H1 (cell line): ENCODE measurements around the gene ANKFN1. TPM values are rescaled to one million over a fixed set of nuclear protein-coding genes. Genes with fewer than 3 reads are reported as not detected.

ENCODE experiments used
- CTCF ChIA-PET: fragments of 300-600 bp; sonication (Branson Sonifier 250); formaldehyde crosslinking; loops from one replicate; lab custom pipeline; 2021; ENCODE audit not compliant: partially characterized antibody; lab: Charles Lee
- POLR2A ChIA-PET: fragments of 300-600 bp; sonication (Branson Sonifier 250); formaldehyde crosslinking; loops from one replicate; lab custom pipeline; 2021; ENCODE audit warnings: inconsistent platforms; ENCODE audit not compliant: partially characterized antibody; lab: Charles Lee
- DNase-seq, 2 experiments: peaks; one replicate each; pipeline versions ENCODE4 v3.0.0 to v3.0.0-alpha.2; 2010 to 2022; ENCODE audit warnings: low spot score in 2 of 2, low read depth in 1 of 2, mixed read lengths in 1 of 2
- FAIRE-seq: peaks from 2 replicates; lab custom pipeline; 2011; peaks lifted over from hg19 to GRCh38; lab: Jason Lieb, UNC
- H2AFZ ChIP-seq: 2 replicates; pipeline ENCODE4 v1.8.1; 2012; ENCODE audit warnings: low read length, inconsistent platforms
- H2AK5ac ChIP-seq: 2 replicates; pipeline ENCODE4 v1.6.1; 2013; ENCODE audit warnings: low read depth, low read length
- H2BK120ac ChIP-seq: replicated peaks from 2 replicates; pipeline ENCODE3; 2013; ENCODE audit warnings: low read depth, low read length, inconsistent platforms
- H2BK12ac ChIP-seq: 2 replicates; pipeline ENCODE4 v1.6.1; 2013; ENCODE audit warnings: low read depth, low read length
- H2BK15ac ChIP-seq: 2 replicates; pipeline ENCODE4 v1.6.1; 2013; ENCODE audit warnings: low read length
- H2BK20ac ChIP-seq: 2 replicates; pipeline ENCODE4 v1.6.1; 2013; ENCODE audit warnings: low read length
- H2BK5ac ChIP-seq: 2 replicates; pipeline ENCODE4 v1.6.1; 2013; ENCODE audit warnings: low read depth, low read length
- H3K14ac ChIP-seq: 2 replicates; pipeline ENCODE4 v1.6.1; 2013; ENCODE audit warnings: inconsistent platforms; ENCODE audit not compliant: insufficient read length
- H3K18ac ChIP-seq: 2 replicates; pipeline ENCODE4 v1.6.1; 2013; ENCODE audit warnings: low read length; ENCODE audit errors: extremely low read depth
- H3K23ac ChIP-seq: 2 replicates; pipeline ENCODE4 v1.6.1; 2013; ENCODE audit warnings: inconsistent platforms; ENCODE audit not compliant: insufficient read length
- H3K23me2 ChIP-seq: 2 replicates; pipeline ENCODE4 v1.6.1; 2013; ENCODE audit warnings: low read depth, low read length
- H3K27ac ChIP-seq: 2 replicates; pipeline ENCODE4 v1.6.1; 2011; ENCODE audit warnings: low read depth, low read length, inconsistent platforms
- H3K27me3 ChIP-seq, 4 experiments: replicated peaks in 1 of 4; 1 replicate in 1 of 4; 2 replicates in 3 of 4; pipeline versions ENCODE4 v1.6.1 to v1.8.1; 2011 to 2013; ENCODE audit warnings: low read length in 3 of 4, mild to moderate bottlenecking in 3 of 4, inconsistent platforms in 2 of 4, mixed read lengths in 2 of 4, moderate library complexity in 1 of 4; ENCODE audit not compliant: control insufficient read depth in 3 of 4, insufficient read depth in 3 of 4; ENCODE audit errors: extremely low read depth in 1 of 4
- H3K36me3 ChIP-seq, 4 experiments: 2 replicates each; pipeline versions ENCODE4 v1.6.1 to v1.8.1; 2011 to 2013; ENCODE audit warnings: mild to moderate bottlenecking in 4 of 4, low read length in 3 of 4, moderate library complexity in 2 of 4, control low read depth in 1 of 4, inconsistent platforms in 1 of 4; ENCODE audit not compliant: insufficient read depth in 4 of 4, control insufficient read depth in 2 of 4
- H3K4ac ChIP-seq: replicated peaks from 2 replicates; pipeline ENCODE3; 2013; ENCODE audit warnings: low read length, low read depth, mixed read lengths, inconsistent platforms; ENCODE audit not compliant: insufficient read length
- H3K4me1 ChIP-seq, 4 experiments: replicated peaks in 1 of 4; 1 replicate in 1 of 4; 2 replicates in 3 of 4; pipeline versions ENCODE4 v1.6.1 to v1.8.1; 2011 to 2013; ENCODE audit warnings: low read length in 3 of 4, inconsistent platforms in 2 of 4, mixed read lengths in 1 of 4; ENCODE audit not compliant: insufficient read depth in 4 of 4, control insufficient read depth in 3 of 4
- H3K4me2 ChIP-seq, 2 experiments: 2 replicates each; pipeline versions ENCODE4 v1.6.1 to v1.8.1; 2011 to 2013; ENCODE audit warnings: low read depth in 2 of 2, low read length in 2 of 2, control low read depth in 1 of 2, inconsistent platforms in 1 of 2, mild to moderate bottlenecking in 1 of 2; ENCODE audit not compliant: insufficient read depth in 1 of 2
- H3K4me3 ChIP-seq, 4 experiments: fragments of 200-600, 300-600 bp in 1 of 4; sonication (generic), shearing (Covaris generic), sonication (Bioruptor Twin) in 1 of 4; 2 replicates each; pipeline versions ENCODE4 v1.5.1 to v1.8.1; 2011 to 2016; ENCODE audit warnings: low read length in 4 of 4, low read depth in 3 of 4, control low read depth in 2 of 4, inconsistent platforms in 2 of 4, mild to moderate bottlenecking in 2 of 4, mixed read lengths in 1 of 4, moderate library complexity in 1 of 4; ENCODE audit not compliant: insufficient read depth in 2 of 4; ENCODE audit errors: extremely low read depth in 1 of 4
- H3K56ac ChIP-seq: replicated peaks from 2 replicates; pipeline ENCODE3; 2013; ENCODE audit warnings: low read depth, mild to moderate bottlenecking, mixed read lengths, low read length, inconsistent platforms; ENCODE audit not compliant: insufficient read length
- H3K79me1 ChIP-seq: 2 replicates; pipeline ENCODE4 v1.6.1; 2013; ENCODE audit warnings: low read depth, low read length, control low read depth
- H3K79me2 ChIP-seq, 2 experiments: 2 replicates each; pipeline versions ENCODE4 v1.6.1 to v1.8.1; 2012 to 2013; ENCODE audit warnings: low read length in 2 of 2, mild to moderate bottlenecking in 2 of 2, inconsistent platforms in 1 of 2; ENCODE audit not compliant: insufficient read depth in 2 of 2, control insufficient read depth in 1 of 2
- H3K9ac ChIP-seq, 4 experiments: replicated peaks in 1 of 4; 1 replicate in 1 of 4; 2 replicates in 3 of 4; pipeline versions ENCODE4 v1.6.1 to v1.8.1; 2011 to 2013; ENCODE audit warnings: low read depth in 3 of 4, low read length in 3 of 4, control low read depth in 2 of 4, mild to moderate bottlenecking in 2 of 4, moderate library complexity in 2 of 4, inconsistent platforms in 1 of 4; ENCODE audit errors: extremely low read depth in 1 of 4
- H3K9me3 ChIP-seq, 2 experiments: 2 replicates each; pipeline versions ENCODE4 v1.6.1 to v1.8.1; 2012 to 2013; ENCODE audit warnings: mild to moderate bottlenecking in 2 of 2, moderate library complexity in 2 of 2, control low read depth in 1 of 2, inconsistent platforms in 1 of 2, low read depth in 1 of 2, low read length in 1 of 2, mixed read lengths in 1 of 2; ENCODE audit not compliant: insufficient read depth in 2 of 2
- H4K20me1 ChIP-seq, 2 experiments: replicated peaks in 1 of 2; 2 replicates each; pipeline versions ENCODE3 to v1.8.1; 2011 to 2013; ENCODE audit warnings: inconsistent platforms in 2 of 2, low read length in 2 of 2, mild to moderate bottlenecking in 1 of 2; ENCODE audit not compliant: insufficient read depth in 2 of 2, control insufficient read depth in 1 of 2
- H4K5ac ChIP-seq: 2 replicates; pipeline ENCODE4 v1.6.1; 2013; ENCODE audit warnings: low read length, low read depth, mixed read lengths, inconsistent platforms; ENCODE audit not compliant: insufficient read length
- H4K8ac ChIP-seq: 2 replicates; pipeline ENCODE4 v1.8.0; 2013; ENCODE audit warnings: mild to moderate bottlenecking, moderate library complexity, low read length, inconsistent platforms; ENCODE audit not compliant: insufficient read depth; ENCODE audit errors: extremely low read depth
- H4K91ac ChIP-seq: replicated peaks from 2 replicates; pipeline ENCODE3; 2013; ENCODE audit warnings: low read length, mixed read lengths, inconsistent platforms; ENCODE audit not compliant: insufficient read length
- ASH2L ChIP-seq: fragments of 200-600, 300-600 bp; sonication (generic); IDR thresholded peaks from one replicate; pipeline ENCODE4 v1.7.1; 2017; ENCODE audit warnings: low read length
- BRCA1 ChIP-seq: IDR thresholded peaks from 2 replicates; pipeline ENCODE4 v1.6.1; 2012; ENCODE audit warnings: low read depth, low read length, improper control_type of control experiment
- CEBPB ChIP-seq: IDR thresholded peaks from 2 replicates; pipeline ENCODE4 v1.6.1; 2012; ENCODE audit warnings: low read depth, low read length
- RAD21 ChIP-seq, 2 experiments: IDR thresholded peaks in 1 of 2; conservative IDR thresholded peaks in 1 of 2; 2 replicates each; pipeline ENCODE4 v1.6.1; 2011; ENCODE audit warnings: low read depth in 2 of 2, low read length in 2 of 2, improper control_type of control experiment in 1 of 2, inconsistent platforms in 1 of 2, mild to moderate bottlenecking in 1 of 2, moderate library complexity in 1 of 2
- RBBP5 ChIP-seq: IDR thresholded peaks from 2 replicates; pipeline ENCODE4 v1.7.1; 2012; ENCODE audit warnings: low read depth, mild to moderate bottlenecking, inconsistent platforms, low read length, moderate library complexity, borderline replicate concordance
- RFX5 ChIP-seq: IDR thresholded peaks from 2 replicates; pipeline ENCODE4 v1.6.1; 2011; ENCODE audit warnings: low read depth, low read length, improper control_type of control experiment, borderline replicate concordance
- RNF2 ChIP-seq: fragments of 200-900, 300-1000 bp; sonication (generic); IDR thresholded peaks from 2 replicates; pipeline ENCODE4 v1.7.1; 2016; ENCODE audit warnings: borderline replicate concordance, low read depth, mild to moderate bottlenecking, antibody characterized with exemption, low read length; ENCODE audit not compliant: poor library complexity, severe bottlenecking; ENCODE audit errors: missing control alignments
- SAP30 ChIP-seq: fragments of 300-600 bp; sonication (generic); IDR thresholded peaks from 2 replicates; pipeline ENCODE4 v1.7.1; 2012; ENCODE audit warnings: low read length, moderate library complexity, mild to moderate bottlenecking, inconsistent platforms; ENCODE audit not compliant: insufficient read depth, insufficient replicate concordance
- SP2 ChIP-seq: IDR thresholded peaks from 2 replicates; pipeline ENCODE4 v1.6.1; 2012; ENCODE audit warnings: mild to moderate bottlenecking, low read length, inconsistent platforms
- TAF1 ChIP-seq: IDR thresholded peaks from 2 replicates; pipeline ENCODE4 v1.6.1; 2011; ENCODE audit warnings: mild to moderate bottlenecking, low read depth, low read length
- WGBS, 2 experiments: shearing (Covaris generic) in 1 of 2; methylation state at CpG; one replicate each; pipeline versions ENCODE4 v1.1.6 to v1.1.7; 2013 to 2015; ENCODE audit warnings: low lambda C conversion rate in 2 of 2, mixed read lengths in 2 of 2, inconsistent platforms in 1 of 2, low coverage in 1 of 2, missing lambda C conversion rate in 1 of 2; ENCODE audit not compliant: insufficient replicate concordance in 2 of 2, insufficient coverage in 1 of 2, insufficient read length in 1 of 2; ENCODE audit errors: extremely low coverage in 1 of 2, missing lambda C conversion rate in 1 of 2; 5-methylcytosine and 5-hydroxymethylcytosine counted together
- polyA plus RNA-seq, 7 experiments: library from polyadenylated mRNA; depleted of rRNA in 3 of 7; stranded (reverse) in 5 of 7; unstranded in 2 of 7; fragments of >200 nt in 5 of 7; fragments of 200-250 nt in 2 of 7; gene quantifications; 1 replicate in 5 of 7; 2 replicates in 1 of 7; 4 replicates in 1 of 7; pipeline versions ENCODE4 v1.2.1 to v1.2.3, GENCODE V29; 2011 to 2013; ENCODE audit warnings: missing spikeins in 2 of 7, mixed read lengths in 2 of 7
- total RNA-seq: library from RNA; stranded (reverse); fragmentation: NEBNext Ultra II Directional; extraction: Animal tissue kit (Norgen Biotek cat#: 25700); gene quantifications from 2 replicates; pipeline ENCODE4 v1.2.1, GENCODE V29; 2021
- TF ChIP-seq, protein P1 (sequence below): IDR thresholded peaks from 2 replicates; pipeline ENCODE4 v1.6.1; 2012; ENCODE audit warnings: inconsistent platforms

Gene ANKFN1
- total and polyA plus RNA-seq, 2 of the 8 experiments (the other 6 are each of a cell fraction or from before 2014, with no cell fraction given): not detected

DNA sequence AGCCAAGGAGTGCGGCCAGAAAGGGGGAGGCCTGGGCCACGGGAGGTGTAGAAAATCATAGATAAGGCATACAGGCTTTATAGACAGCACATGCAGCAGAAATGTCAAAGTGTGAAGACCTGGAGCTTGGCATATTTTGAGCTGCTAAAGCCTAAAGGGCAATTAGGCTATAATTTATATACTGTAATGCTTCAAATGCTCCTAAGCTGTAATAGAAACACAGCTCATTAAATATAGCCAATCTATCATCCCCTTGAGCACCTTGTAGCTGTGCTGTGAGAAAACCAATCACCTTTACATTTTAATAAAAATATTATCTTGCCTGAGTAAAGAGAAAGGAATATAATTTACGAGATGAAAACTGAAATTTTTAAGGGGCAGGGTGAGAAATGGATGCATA, 342.3 kb downstream of the ANKFN1 start:
- FAIRE-seq: no peak
- Histone ChIP-seq H3K27ac (no peak overlapping the region), H3K14ac (no peak overlapping the region), H2BK12ac (no peak overlapping the region), H2BK20ac (no peak overlapping the region), H3K79me2 (no peaks in the 10 kb centered on the region), H3K23me2 (no peaks in the 10 kb centered on the region), H3K36me3 (no peaks in the 10 kb centered on the region), H2BK15ac (no peak overlapping the region), H3K27me3 (peaks cover 0 to 1% (median 0%) of the 10 kb centered on the region in 4 experiments; a peak in 1 of 7 replicates), H3K23ac (no peak overlapping the region), H2AFZ (no peak overlapping the region), H3K4me2 (no peak overlapping the region), H4K5ac (no peak overlapping the region), H3K56ac (no peak overlapping the region), H4K91ac (no peak overlapping the region), H4K8ac (no peak overlapping the region), H3K4me3 (no peak overlapping the region), H4K20me1 (no peaks in the 10 kb centered on the region), H2BK120ac (no peak overlapping the region), H3K4ac (no peak overlapping the region), H3K79me1 (no peaks in the 10 kb centered on the region), H3K9ac (no peak overlapping the region), H2BK5ac (no peak overlapping the region), H2AK5ac (no peak overlapping the region), H3K18ac (no peak overlapping the region), H3K9me3 (no peaks in the 10 kb centered on the region), H3K4me1 (no peaks in the 10 kb centered on the region)
- TF ChIP-seq SAP30 (no peak), BRCA1 (no peak), SP2 (no peak), RFX5 (no peak), CEBPB (no peak), RBBP5 (no peak), RNF2 (no peak), RAD21 (IDR thresholded peaks at IDR 0.05 in 1 of 2, conservative IDR thresholded peaks at IDR 0.05 in 1 of 2; ENCODE audit: low read depth in 2 of 2, low read length in 2 of 2) (no peak), TAF1 (no peak), ASH2L (no peak)
- TF ChIP-seq, protein P1, sequence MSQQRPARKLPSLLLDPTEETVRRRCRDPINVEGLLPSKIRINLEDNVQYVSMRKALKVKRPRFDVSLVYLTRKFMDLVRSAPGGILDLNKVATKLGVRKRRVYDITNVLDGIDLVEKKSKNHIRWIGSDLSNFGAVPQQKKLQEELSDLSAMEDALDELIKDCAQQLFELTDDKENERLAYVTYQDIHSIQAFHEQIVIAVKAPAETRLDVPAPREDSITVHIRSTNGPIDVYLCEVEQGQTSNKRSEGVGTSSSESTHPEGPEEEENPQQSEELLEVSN: no peak
- ChIA-PET POLR2A (no interaction called here), CTCF (interaction anchor here (1.1 to 5.2 kb wide), 7 partner anchors 11 to 647 kb away, joined by 3 to 52 read pairs (median 4); no protein-coding TSS in a partner anchor)
- 80% methylated on average over 3 of the region's 3 CpGs; no CpG with 5 or more reads in 1 of the 2 experiments for WGBS, 2 experiments
- no peak for DNase-seq
